NCI-H2107 treated with DMSO at 0.1 percent for 48 hours (cell line): Measurements from ENCODE around the gene TMEM243.
"Not testable (repeated sequence)": the region's sequence is repeated elsewhere in the genome, so short reads cannot be mapped to it uniquely, and the experiment has no call there.

Source experiments
- DNase-seq: peaks from one replicate; lab custom pipeline; 2025; ENCODE audit not compliant: unreplicated experiment; lab: John Stamatoyannopoulos, UW

TMEM243 gene

DNA sequence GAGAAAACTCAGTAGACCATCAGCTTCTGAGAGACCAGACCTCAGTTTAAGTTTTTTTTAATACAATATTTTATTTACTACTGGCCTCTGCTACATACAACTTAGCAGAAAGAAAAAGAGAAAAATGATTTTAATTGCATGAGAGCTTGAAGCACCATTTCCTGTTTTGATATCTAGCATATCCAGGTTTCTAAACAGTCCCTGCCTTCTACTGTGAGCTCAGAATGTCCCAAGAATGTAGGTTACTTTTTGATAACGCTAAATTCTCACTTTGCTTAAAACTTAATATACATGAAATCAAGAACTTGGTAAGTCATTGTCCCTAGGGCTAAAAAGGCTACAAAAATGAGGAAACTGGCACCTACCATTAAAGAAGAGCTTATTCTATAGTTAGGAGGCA lies 7.0 kb downstream of the TMEM243 start:
- no peak for DNase-seq

DNA sequence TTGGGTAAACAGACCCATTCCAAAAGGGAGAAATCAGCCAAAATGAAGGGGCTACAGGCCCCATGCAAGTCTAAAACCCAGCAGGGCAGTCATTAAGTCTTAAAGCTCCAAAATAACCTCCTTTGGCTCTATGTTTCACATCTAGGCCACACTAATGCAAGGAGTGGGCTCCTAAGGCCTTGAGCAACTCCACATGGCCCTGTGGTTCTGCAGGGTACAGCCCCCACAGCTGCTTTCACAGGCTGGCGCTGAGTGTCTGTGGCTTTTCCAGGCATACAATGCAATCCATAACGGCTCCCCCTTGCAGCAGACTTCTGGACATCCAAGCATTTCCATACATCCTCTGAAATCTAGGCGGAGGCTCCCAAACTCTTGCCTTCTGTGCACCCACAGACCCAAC lies 9.0 kb downstream of the TMEM243 start:
- no peak for DNase-seq

DNA sequence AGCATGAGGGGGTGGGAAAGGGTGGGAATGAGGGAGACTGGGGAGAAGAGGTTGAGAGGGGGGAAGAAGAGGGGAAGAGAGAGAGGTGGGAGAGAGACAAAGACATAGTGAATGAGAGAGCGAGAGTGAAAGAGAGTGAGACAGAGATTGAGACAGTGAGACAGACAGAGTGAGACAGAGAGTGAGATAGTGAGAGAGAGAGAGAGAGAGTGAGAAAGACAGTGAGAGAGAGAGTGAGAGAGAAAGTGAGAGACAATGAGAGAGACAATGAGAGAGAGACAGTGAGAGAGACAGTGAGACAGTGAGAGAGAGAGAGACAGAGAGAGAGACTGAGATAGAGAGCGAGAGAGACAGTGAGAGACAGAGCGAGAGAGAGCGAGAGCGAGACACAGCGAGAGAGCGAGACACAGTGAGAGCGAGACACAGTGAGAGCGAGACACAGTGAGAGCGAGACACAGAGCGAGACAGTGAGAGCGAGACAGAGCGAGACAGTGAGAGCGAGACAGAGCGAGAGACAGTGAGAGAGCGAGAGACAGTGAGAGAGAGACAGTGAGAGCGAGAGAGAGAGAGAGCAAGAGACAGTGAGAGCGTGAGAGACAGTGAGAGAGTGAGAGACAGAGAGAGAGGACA lies 10.1 kb downstream of the TMEM243 start:
- DNase-seq, result no peak

DNA sequence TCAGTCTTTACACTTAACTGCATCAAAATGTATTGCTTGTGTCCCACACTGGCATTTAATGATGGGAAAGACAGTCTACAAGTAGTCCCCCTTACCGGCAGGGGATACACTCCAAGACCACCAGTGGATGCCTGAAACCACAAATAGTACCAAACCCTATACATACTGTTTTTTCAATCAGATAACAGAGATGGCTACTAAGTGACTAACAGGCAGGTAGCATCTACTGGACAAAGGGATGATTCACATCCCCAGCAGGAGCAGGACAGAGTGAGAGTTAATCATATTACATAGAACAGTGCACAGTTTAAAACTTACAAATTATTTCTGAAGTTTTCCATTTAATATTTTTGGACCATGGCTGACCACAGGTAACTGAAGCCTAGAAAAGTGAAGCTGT lies 13.2 kb downstream of the TMEM243 start:
- DNase-seq, result no peak

DNA sequence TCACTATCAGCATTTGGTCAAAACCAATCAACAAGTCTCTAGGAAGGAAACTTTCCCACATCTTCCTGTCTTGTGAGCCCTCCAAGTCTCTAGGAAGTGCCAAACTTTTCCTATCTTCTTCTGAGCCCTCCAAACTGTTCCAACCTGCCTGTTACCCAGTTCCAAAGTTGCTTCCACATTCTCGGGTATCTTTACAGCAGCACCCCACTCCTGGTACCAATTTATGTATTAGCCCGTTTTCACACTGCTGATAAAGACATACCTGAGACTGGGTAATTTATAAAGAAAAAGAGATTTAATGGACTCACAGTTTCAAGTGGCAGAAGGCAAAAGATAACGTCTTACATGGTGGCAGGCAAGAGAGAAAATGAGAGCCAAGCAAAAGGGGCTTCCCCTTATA lies 13.8 kb downstream of the TMEM243 start:
- not testable (repeated sequence) for DNase-seq

DNA sequence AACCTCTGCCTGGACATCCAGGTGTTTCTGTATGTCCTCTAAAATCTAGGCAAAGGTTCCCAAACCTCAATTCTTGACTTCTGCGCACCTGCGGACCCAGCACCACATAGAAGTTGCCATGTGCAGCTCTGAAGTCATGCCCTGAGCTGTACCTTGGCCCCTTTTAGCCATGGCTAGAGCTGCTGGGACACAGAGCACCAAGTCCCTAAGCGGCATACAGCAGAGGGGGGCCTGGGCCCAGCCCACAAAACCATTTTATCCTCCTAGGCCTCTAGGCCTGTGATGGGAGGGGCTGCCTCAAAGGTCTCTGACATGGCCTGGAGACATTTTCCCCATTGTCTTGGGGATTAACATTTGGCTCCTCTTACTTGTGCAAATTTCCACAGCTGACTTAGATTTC lies 14.6 kb downstream of the TMEM243 start:
- no peak for DNase-seq

DNA sequence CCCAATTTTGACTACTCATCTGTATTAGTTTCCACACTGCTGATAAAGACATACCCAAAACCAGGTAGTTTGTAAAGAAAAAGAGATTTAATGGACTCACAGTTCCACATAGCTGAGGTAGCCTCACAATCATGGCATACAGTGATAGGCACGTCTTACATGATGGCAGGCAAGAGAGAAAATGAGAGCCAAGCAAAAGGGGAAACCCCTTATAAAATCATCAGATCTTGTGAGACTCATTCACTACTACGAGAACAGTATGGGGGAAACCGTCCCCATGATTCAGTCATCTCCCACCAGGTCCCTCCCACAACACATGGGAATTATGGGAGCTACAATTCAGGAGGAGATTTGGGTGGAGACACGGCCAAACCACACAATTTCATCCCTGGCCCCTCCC lies 15.6 kb downstream of the TMEM243 start:
- not testable (repeated sequence) for DNase-seq

DNA sequence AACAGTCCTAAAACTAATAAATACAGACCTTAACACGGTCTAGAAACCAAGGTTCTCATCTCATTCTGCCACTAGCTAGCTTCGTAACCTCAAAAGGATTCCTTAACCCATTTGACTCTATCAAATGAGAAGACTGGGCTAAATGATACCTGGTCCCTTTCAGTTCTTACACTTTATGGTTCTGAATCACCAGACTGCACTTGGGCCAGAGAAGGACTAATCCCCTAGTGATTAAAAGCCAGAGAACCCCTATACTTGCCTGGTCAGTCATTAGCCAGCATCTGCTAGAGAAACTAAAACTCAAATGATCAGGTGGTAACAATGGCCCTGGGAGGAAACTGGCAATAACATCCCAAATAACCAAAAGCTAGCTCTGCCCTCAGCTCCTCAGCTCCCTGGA lies 16.8 kb downstream of the TMEM243 start:
- DNase-seq, result no peak

DNA sequence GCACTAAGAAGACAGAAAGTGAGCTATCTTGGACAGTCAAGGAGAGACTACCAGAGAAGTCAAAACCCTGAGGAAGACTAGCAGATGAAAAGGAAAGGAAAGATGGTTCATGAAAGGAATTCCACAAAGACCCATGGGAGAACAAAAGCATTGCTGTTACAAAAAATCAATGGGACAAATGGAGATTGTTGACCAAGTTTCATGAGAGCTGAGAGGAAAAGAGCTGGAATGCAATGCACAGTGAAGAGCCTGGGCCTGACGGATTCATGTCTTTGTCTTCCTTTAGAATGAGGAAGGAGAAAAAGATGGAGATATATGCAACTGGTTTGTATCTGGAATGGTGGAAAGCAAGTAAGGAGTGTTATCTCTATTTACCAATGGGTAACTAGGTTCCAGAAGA lies 17.3 kb downstream of the TMEM243 start:
- no peak for DNase-seq

DNA sequence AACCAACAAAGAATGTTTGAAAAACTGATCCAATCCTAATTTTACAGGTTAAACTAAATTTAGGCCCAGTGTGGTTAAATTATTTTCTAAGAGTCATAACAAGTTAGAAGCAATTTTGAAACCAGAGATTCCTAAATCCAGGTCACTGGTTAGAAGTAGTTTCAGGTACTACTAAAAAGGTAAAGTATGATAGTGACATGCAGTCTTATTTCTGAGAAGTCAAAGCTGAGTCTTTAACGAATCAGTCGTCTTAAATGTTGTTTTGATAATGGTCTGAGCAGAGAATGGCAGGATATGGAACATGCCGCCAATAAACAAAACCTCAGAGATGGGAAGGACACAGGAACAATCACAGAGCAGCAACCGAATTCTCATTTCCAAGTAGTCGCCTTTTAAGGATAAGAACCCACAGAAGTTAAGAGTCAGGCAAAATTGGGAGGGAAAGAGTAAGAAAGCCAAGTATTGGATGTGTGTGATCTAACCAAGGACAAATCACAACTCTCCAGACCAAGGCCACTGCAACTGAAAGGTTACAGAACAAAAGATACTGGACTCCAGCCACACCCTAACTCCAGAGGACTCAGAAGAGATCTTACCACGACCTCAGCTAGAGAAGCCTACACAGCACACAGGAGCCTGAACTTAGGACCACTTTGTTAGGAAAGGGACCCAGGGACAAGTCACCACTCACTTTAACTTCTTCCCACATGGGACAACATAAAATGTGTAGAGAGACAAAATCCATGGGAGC lies 19.7 kb downstream of the TMEM243 start:
- DNase-seq, result no peak

DNA sequence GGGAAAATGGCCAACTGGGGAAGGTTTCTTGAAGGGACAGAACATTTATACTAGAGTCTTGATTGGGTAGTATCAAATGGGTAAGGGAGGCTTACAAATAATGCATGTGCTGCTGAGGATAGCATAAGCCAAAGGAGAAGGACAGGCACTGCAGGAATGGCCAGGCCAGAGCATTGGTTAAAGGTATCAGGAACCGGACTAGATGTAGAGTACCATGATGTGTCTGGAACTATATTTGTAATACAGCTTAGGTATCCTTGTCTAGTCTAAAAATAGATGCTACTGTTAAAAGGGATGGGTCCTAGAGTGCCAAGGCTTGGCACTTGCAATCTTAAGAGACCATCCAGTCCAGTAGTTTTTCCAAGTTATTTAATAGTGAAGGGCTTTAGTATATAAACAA lies 20.3 kb downstream of the TMEM243 start:
- DNase-seq, result no peak

DNA sequence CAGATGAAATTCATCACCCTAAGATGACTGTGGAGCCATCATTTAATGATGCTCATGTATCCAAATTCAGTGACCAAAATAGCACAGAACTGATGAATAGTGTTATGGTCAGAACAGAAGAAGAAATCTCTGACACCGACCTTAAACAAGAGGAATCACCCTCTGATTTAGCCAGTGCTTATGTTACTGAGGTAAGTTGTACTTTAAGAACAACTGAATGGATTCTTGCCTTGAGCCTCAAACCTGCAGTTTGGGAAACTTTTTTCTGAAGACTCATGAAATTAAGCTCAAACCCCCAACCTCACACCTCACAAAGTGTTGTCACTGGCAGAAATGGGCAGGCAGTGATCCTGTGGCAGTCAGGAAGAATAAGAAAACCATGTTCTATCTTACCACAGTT lies 25.6 kb downstream of the TMEM243 start:
- DNase-seq, result no peak

DNA sequence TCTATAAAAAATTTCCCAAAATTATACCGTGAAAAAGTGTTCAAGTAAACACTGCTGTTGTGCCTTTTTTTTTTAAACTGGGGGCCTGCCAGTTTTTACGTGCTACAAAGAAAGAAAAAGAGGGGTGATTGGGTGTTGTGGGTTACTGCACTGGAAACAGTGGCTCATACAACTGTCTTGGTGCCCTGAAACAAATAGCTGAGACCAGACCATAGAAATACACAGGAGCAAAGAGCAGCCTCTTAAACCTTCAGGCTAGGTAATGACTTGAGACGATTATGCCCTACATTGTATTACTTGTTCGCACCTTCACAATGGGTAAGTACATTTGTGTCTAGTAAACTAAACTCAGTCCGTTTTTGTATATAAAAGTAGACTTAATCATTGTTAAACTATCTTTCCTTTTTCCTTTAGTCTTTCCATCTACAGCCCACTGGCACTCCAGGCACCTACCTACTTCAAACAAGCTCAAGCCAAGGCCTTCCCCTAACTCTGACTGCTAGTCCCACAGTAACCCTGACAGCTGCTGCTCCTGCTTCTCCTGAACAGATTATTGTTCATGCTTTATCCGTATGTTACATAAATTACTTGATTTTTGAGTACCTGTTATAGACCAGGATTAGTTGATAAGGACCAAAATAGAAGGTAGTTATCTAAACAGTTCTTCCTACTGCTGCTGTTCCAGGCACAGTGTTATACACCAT lies 26.6 kb downstream of the TMEM243 start:
- no peak for DNase-seq

DNA sequence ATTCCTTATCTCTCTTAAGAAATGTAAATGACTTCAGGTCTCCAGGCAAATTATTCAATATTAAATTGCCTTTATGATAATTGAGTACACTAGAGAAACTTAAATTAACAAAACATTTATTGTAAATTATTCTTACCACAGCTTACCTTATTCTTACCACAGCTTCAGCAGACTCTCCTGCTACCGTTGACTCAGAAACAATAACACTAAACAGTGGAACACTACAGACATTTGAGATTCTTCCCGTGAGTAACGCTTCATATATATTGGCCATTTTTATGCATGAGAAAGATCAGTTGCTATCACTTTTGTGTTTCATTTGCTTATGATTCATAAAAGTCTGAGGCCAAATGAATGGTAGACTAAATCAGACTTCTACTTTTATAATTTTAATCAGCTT lies 28.7 kb downstream of the TMEM243 start:
- no peak for DNase-seq

DNA sequence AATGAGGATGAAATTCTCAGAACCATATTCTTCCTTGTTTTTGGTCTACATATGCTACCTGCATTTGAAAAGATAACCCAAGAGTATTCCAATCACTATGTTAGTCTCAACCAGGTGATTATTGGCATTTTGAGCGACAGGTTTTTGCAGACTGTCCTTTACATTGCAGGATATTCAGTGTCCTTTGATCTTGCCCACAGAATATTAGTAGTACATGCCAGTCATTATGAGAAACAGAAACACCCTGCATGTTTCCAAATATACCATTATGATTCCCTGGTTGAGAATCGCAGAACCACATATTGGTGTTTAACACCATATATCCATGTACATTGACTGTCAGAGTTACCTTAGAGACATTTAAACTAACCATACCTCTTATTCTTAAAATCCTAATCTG lies 30.6 kb downstream of the TMEM243 start:
- no peak for DNase-seq

DNA sequence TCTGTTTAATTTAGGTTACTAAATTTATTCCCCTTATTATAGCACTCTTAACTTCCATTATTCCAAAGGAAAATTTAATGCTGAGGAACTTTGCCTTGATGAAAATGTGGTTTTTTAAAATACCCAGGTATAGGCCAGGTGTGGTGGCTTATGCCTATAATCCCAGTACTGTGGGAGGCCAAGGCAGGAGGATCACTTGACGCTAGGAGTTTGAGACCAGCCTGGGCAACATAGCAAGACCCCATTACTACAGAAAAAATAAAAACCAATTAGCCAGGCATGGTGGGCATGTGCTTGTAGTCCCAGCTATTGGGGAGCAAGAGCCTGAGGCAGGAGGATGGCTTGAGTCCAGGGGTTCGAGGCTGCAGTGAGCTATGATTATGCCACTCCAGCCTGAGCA lies 32.4 kb downstream of the TMEM243 start:
- DNase-seq, result no peak

DNA sequence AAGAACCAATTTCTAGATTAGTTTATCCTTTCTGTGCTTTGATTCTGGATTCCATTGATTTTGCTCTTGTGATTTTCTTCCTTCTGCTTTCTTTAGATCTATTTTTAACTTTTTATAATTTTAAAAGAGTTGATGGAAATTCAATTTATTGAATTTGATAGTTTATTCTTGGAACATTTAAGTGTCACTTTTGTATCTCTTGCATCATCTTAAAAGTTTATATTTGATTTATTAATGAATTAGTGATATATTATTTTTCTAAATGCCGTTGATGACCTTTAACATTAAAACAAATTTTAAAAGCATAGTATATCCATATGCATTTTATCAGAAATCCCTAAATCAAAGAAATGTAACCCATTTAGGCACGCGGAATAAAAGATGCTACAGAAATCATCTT lies 40.4 kb downstream of the TMEM243 start:
- no peak for DNase-seq

DNA sequence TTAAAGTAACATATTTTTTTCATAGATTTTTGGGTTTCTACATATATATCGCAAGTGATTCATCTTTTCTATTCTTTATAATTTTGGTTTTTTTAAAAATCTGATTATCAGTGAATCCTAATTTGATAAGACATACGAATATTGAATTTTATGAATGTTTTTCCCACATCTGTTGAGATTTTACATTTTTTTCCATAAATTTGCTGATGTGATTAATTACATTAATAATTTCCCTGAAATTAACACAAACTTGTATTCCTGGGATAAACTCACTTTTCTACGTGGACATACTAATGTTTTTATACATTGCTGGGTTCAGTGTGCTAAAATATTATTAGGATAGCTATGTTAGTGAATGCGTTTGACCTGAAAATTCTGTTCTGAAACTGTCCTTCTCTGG lies 41.2 kb downstream of the TMEM243 start:
- DNase-seq, result no peak

DNA sequence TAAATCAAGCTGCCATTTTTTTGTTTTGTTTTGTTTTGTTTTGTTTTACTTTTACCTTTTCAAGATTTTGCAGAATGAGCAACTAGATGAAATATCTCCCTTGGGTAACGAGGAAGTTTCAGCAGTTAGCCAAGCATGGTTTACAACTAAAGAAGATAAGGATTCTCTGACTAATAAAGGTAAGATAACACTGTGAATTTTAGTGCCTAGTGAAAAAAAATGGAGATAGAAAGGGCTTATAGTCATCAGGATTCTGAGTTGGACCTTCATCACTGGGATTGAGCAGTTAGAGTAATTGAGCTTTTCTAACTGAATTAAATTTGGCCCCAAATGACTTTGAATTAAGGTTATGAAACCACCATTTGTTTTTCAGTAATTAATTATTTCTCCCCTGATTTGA lies 46.1 kb downstream of the TMEM243 start:
- no peak for DNase-seq

DNA sequence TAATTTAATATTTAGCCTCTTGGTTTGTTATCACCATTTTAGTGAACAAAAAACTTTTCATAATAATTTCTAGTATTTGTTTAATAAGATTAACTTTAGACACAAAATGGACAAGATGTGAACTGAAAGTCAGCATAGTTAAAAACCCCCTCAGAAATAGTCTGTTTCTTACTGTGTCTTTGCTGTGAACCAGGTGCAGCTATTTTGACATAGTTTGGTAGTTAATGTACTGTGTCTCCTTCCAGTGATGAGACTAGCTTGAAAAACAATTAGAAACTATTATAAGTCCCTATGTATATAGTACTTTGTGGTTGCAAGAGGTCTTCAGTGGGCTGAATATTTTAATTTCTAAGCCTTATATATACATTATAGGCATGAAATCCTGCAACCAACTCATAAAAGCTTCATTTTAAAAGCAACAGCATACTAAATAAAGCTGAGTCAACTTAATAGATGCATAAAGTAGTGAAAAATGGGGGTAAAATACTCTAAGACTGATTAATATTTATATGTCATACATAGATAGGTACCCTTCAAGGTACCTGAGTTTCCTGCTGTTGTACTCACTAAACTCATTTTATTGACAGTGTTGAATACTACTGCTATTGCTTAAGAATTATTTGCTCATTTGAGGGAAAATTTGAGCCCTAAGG lies 48.1 kb downstream of the TMEM243 start:
- no peak for DNase-seq

DNA sequence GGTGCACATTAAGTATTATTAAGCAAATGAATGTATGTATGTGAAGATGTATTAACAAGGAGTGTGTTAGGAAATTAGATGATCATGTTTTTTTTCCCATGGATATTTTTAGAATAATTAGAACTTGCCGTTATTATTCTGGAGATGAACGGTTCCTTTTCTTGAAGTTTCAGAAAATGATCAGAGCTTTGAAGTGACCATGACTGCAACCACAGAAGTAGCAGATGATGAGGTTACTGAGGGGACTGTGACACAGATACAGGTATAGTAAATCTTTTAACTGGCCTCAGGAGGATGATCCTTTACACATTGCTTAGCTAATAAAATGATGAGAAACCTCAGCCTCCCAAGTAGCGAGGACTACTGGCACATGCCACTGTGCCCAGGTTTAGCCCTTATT lies 48.7 kb downstream of the TMEM243 start:
- no peak for DNase-seq

DNA sequence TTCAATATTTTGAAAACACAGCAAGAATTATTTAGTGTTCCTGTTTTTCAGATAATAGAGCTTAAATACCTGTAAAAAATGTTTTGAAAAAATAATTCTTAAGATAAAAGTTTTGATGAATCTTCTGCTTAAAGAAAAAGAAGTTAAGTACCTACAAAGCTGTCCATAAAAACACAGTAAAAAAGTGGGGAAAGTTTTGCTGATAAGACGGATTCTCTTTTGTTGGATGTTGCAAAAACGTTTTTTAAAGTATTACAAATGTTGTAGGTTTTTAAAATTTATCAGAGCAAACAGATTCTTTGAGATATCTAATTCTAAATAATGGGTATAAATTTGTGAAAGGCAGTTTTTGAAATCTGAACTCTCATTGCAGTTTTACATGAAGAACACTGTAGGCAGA lies 55.1 kb downstream of the TMEM243 start:
- no peak for DNase-seq
